NCI-H82 treated with DMSO at 0.1 percent for 48 hours (cell line): ENCODE data around the gene ZNF76.

ENCODE experiments used
- DNase-seq: peaks from one replicate; lab custom pipeline; 2025; ENCODE audit not compliant: unreplicated experiment; lab: John Stamatoyannopoulos, UW

ZNF76 gene

DNA sequence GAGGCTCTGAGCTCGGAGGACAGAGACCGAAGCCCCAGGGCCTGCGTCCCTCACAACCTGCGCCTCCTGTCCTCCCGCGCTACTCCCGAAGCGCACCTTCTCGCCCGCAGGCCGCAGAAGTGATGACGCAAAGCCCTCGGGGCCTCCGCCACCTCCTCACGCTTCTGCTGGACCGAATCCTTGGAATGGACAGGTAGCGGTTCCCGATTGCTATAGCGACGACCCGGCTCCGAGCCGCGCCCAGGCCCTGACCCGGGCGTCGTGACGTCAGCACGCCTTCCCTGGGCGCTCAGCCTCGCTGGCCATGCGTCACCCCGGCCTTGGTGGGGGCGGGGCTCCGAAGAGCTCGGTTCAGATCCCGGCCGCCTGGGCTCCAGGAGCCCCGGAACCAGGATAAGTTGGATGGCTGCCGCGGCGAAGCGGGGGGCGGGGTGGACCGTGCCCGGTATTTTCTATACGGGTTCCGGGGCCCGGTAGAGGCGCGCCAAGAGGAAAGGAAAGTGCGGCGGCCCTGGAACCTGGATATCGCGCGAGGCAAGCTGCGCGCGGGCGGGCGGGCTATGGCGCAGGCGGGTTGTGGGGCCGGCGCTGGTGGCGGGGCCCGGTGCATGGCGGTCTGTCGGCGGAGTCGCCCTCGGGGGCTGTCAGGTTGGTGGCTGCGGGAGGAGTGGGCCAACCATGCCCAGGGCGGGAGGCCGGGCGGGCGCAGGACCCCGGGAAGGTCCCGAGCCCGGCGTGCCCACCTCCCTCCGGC is at the start of gene ZNF76:
TSS of gene ZNF76 (plus strand) at position 542 of the 754 bp plus-strand sequence. CDS start 21,417 bp downstream, outside the sequence.
- DNase-seq, result peak; percentile 81

DNA sequence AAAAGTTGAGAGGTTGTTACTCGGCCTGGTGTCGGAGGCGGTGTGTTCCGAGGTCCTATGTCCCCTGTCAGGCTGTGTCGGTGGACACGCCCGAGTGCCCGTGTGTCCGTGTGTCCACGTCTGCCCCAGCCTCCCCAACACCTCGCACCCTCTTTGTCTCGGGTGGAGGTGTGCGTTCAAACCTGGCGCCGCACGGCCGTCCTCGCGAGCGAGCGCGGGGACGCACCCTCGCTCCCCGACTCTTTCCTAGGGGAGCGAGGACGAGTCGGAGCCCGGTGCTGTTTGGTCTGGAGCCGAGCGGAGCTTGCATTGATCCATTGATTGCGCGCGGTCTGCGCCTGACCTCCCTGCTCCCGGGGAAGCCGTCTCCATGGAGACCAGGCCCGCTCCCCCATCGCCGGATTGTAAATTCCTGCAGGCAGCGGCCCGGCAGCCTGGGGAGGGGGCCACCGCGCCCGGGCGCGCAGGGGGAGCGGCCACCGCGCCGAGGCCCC is 46.2 kb upstream of the ZNF76 start:
- DNase-seq, result no peak

DNA sequence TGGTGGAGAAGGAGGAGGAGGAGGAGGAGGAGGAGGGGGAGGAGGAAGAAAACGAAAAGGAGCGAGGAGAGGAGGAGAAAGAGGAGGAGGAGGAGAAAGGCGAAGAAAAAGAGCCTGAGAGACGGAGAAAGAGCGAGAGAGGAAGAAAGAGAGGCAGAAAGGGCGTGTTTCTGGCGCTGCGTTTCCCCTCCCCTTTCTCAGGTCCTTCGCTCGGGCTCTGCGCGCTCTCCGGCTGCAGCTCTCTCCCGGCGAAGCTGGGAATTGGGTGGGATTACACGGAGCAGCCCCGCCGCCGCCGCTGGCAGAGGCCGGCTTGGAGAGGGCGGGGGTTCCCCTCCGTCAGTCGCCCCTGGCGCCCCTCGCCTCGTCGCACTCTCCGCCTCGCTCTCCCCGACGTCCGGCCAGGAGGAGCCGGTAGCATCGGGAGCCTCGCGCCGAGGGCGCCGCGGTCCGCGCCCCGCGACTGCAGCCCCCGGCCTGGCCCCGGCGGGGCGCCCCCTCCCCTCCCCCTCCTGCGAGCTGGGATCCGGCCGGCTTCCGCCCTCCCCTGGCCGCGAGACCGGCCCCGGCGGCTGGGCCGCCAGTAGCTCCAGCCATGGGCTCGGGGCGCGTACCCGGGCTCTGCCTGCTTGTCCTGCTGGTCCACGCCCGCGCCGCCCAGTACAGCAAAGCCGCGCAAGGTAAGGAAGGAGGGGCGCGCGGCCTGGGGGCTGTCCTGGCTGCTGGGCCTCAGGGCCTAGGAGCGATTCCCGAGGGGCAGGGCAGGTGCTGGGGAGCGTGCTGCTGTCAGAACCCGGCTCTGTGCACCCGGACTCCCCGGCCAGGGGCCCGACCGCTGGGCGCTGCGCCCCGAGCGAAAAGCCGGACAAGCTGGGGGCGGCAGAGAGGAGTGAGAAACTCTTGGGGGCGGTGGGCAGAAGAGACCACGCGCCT is 45.4 kb upstream of the ZNF76 start, which contains the start of gene SCUBE3:
TSS of gene SCUBE3 (plus strand) at position 133 of the 933 bp plus-strand sequence. CDS start at position 596, 463 bp downstream.
- DNase-seq, result no peak

DNA sequence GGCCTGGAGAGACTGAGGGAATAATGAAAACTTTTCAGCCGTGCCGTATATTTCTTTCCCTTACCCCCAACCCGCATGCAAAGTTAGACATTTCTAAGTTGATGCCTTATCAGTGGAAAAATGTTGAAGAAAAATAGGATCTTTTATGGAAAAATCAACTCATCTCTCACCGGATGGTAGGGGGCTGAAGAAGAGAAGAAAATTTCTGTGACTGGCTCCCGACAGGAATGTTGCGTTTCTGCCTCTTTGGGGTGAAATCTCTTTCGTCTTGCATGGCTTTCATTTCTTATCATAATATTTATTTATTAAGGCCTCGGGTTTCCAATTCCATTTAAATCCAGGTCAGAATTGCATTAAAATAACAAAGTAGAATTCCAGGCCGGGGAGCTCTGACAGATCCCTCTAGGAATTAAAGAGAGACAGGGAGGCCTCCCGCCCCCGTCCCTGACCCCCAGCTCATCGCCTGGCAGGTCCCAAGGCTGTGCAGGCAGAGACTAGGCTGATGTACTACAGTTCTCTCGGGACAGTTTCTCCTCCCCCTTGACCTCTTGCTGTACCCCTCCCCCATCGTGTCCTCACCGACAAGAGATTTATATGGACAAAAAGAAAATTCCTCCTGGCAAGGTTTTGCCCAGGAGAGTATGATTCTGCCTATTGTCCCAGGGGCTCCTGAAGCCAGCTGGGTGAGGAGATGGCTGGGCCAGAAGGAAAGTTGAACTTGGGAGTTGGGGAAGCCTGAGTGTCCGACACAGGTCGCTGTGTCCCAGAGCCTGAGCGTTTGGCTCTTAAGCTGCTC is 44.5 kb upstream of the ZNF76 start:
- DNase-seq, result no peak

DNA sequence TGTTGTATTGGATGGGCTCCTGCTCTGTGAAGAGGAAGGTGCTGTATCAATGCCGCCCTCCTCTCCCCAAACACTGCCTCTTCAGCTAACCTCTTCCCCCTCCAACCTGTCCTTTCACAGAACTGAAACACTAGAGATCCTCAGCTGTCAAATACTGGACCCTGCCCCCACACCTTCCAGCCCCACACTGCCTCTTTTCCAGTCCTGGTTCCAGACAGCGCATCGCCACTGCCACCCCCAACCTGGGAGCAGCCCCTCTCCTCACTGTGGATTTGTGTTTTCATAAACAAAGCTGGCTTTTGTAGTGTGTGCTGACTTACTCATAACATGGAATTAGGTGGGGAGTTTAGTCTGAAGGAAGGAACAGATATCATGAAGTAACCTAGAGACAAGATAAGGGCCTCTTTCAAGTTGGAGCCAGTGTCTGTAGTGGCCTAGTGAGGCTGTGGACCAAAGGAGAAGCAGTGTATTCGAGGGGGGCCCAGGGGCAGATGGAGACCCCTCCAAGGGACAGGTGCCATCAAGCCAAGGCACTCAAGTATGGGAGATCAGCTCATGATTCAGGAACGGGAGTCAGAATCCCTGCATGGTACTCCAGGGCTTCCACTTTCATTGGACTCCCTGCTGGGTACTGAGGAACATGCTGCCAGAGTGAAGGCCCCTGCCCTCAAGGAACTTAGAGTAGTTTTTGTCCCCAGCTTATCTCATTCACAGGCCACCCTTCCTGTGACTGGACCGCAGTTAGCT is 43.7 kb upstream of the ZNF76 start:
- no peak for DNase-seq

DNA sequence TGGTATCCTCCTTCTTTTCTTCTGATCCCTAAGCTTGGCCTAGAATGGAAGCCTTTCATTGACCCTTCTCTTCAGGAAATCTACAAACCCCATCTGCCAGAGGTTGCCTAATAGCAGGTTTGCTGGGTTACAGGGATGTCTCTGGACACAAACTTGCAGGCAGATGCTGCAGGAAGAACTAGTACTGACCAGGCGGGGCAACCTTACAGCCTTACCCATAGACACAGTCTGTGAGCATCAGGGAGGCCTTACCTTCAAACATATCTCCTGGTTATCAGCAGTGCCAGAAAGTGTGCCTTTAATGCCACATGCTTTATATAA is 43.2 kb upstream of the ZNF76 start:
- DNase-seq, result no peak

DNA sequence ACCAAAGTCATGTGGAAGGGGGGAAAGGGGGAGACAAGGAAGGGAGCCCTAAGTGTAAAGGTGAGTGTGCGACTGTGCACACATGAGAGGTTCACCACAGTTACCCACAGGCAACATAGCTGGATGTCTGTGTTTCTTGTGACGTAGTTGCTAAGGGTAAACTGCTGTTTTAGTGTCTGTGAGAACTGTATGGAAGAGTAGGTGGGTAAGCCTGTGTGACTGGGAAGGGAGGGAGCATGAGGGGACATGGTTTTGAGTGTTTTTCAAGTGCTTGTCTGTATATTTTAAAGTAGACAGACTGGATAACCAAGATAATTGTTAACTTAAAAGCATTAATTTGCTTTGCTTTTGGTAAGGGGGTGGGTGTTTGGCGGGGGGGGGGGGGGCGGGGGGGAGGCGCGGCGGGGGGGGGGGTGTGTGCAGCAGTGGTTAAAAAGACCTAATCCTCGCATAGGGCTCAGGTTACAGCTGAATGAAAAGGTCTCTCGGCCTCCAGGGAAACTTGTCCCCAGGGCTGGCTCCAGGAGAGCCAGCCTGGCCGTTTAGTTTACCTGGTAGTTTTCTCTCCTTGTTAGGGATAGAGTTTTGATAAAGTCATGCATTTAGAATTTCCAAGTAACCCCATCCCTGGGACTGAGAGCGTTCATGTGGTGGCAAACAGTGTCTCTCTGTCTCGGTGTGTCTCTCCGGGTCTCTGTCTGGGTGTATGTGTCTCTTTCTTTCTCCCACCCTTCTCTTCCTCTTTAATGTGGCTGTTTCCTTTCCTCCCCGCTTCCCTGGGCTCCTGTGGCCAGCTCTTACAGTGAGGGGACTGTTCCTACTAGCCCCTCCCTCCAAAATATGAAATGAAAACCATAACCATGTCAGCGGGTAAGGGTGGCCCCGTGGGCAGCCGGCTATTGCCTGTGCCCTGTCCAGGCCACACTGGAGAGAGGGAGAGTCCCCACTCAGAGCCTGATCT is 42.4 kb upstream of the ZNF76 start:
- no peak for DNase-seq

DNA sequence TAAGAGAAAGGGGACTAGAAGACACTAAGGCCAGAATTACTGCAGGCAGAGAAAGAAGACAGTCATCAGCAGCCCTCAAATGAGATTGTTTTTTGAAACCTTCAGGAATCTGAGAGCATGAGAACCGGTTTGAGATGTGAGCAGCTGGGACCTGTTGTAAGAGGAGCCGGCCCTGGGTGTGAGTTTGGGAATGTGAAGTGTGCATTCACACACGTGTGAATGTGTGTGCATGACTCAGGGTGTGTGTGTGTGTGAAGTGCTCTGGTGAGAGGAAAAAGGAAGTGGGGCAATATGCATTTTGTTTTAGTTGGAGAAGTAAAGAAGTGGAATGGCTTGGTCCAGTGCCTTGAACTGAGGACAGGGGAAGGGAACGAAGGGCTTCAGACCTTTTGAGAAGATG is 41.5 kb upstream of the ZNF76 start:
- DNase-seq, result no peak

DNA sequence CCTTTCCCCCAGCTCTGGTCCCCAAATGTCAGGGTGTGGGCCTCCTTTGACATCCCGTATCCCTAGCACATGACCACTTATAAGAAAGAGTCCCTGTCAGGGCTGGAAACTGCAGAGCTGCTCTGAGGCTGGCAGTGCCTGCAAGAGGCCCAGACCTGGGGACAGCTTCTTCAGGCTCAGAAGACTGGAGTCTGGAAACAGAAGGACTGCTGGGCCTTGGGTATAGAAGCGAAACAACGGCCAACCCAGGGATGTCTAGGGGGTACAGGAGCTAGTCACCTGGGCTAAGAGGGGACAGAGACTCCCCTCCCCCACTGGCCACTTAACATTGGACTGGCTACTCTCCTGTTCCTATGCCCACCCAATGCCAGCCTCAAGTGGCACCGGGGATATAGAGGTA is 41.1 kb upstream of the ZNF76 start:
- DNase-seq, result no peak

DNA sequence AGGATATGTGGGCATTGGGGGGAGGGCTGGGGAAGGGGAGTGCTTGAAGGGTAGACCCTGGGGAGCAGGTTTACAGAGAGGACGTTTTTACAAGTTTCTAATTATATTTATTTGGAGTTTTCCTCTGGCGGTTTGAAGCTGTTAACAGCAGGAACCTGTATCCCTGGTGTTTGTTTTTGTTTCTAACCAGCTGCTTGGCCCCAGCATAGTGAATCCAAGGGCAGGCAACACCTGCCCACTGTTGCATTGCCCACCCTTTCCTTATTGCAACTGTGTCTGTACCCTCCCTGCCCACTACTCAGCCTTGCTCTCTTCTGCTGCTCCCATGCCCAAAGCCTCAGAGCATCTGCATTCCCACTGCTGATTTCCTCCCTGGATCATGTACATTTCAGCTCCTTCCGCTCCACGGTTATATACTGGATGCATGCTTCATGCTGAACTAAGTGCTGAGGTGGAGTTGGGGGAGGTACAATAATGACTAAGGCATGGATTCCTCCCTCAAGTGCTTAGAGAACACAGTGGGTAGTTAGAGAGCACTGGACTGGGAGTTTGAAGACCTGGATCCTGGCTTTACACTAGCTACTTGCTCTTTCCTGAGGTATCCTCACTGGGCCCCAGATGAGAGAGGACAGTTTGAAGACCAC is 39.7 kb upstream of the ZNF76 start:
- DNase-seq, result no peak

DNA sequence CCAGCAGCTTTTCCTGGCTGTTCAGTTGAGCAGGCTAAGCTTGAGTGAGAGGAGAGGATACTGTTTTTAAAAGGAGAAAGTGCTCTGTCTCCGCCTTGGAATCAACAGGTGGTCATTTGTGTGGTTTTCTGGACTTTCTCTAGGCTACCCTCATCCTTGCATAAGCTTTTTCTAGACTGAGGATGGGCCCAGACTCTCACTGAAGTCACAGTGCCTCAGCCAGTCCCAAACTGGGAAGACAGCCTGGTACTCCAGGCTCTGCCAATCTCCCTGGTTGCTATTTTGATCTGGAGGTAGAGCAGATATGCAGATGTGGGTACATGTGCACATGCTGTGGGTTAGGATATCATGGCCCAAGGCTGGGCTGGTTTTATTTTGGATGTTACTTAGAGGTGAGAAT is 38.8 kb upstream of the ZNF76 start:
- no peak for DNase-seq

DNA sequence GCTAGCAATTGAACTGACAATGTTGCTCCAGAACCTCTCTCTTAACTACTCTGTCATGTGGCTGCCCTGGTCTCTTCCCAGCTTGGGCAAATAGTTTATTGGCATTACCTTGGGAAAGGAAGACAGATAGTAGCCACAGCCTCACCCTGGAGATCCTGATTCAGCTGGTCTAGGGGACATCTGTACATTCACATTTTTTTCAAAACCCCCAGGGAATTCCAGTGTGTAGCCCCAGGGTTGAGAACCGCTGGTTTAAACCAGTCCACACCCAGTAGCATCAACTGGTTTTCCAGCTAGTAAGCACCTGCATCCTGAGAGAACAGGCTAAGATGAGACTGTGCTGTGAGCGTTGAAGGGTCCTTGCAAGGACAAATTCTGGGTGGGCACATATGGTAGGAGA is 36.1 kb upstream of the ZNF76 start:
- DNase-seq, result no peak

DNA sequence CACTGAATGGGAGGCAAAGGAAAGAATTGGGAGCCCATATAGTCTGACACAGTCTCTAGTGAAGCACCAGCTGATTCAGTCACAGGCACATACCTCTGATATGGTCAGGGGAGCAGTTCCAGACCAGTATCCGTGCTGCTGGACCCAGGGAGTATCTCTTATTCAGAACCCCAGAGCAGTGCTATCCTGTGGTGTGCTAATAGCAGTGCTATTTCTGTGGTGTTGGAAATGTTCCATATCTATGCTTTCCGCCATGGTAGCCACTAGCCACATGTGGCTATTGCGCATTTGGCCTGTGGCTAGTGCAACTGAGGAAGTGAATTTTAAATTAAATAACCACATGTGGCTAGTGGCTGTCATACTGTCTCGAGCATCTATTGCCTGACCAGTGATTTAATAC is 34.8 kb upstream of the ZNF76 start:
- no peak for DNase-seq

DNA sequence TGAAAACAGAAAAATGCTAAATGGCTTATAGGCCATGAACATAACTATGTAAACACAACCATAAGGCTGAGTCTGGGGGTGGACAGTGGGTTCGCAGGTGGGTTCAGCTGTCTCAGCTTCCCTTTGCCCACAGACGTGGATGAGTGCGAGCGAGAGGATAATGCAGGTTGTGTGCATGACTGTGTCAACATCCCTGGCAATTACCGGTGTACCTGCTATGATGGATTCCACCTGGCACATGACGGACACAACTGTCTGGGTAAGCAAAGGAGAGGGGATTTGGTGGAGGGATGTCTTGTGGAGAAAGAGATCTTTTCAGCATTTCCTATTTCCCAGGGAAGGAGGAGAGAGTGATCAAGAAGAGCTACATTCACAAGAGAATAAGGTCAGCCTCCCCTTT is 31.1 kb upstream of the ZNF76 start:
- no peak for DNase-seq

DNA sequence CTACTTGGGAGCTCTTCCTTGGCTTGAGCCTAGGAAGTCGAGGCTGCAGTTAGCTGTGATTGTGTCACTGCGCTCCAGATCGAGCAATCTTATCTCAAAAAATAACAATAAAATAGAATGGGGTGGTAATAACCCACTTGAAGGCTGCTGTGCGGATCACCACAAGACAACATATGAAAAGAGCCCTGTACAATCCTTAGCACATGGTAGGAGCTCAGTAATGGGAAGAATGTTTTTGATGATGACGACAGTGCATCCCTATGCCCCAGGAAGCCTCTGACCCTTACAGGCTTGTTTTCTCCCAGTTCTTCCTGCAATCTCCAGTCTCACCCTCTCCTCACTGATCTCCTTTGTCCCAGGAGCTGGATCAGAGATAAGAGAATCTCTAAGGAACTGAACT is 30.2 kb upstream of the ZNF76 start:
- DNase-seq, result no peak

DNA sequence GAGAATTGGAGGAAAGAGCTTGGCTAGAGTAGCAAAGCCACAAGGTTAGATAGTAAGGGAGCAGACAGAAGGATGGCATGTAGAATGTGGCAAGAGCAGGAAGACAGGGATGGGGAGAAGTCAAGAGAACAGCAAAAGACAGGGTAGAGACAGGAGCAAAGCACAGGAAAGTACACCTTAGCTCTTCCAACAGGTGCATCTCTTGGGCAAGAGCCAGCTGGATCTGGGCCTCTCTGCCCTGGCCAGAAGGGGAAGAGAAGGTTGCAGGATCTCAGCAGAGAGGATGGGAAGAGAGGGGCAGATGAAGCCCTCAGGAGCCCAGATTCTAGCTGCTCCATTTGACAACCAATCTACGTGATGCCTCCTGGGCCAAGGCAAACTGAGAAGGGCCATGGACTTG is 29.0 kb upstream of the ZNF76 start:
- DNase-seq, result no peak

DNA sequence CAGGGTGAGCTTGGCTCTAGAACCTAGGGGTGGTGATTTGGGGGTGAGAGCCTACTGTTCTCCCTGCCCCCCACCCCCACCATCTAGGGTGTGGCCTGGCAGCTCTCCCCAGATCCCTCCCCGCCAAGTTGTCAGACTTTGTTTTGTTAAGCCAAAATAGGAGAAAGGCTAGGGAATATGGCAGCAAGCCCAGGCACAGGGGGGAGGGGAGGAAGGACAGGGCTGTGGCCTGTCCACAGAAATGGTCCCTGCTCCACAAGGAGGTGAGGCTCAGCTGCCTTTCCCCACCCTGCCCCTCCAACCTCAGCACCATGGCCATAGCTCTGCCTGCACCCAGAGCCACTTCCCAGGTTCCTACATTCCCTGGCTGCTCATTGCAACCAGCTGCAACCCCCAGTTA is 28.6 kb upstream of the ZNF76 start:
- DNase-seq, result no peak

DNA sequence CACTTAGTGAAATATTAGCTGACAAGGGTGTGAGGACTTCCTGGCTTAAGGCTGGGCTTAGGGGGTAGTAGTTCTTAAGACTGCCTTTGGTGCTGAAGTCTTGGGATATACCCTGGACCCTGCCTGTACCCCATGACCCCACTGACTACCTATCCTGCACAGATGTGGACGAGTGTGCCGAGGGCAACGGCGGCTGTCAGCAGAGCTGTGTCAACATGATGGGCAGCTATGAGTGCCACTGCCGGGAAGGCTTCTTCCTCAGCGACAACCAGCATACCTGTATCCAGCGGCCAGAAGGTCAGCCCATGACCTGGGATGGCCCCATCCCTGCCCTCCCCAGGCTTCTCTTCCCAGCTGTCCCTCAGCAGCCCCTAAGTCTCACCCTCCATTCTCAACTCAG is 28.0 kb upstream of the ZNF76 start:
- DNase-seq, result no peak

DNA sequence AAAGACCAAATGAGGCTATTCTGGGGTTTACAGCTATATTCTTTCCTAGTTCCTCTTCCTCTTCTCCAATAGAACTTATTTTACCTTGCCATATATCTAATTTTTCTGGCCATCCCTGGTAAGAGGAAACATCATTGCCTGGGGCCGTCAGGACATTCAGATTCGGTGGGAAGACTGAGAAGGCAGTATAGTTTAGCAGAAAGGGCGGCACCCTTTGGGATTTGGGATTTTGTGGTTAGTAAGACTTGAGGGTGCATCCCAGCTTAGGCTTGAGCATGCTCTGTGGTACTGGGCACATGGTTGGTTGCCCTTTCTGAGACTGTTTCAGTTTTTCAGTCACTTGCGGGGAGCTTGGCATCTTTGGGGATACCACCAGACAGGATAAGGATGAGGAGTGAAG is 24.6 kb upstream of the ZNF76 start:
- no peak for DNase-seq
